Stimulated activated naive CD8-positive, alpha-beta T cell treated with anti-CD3 and anti-CD28 coated beads, Interleukin-15, Interleukin-2, amounts not matched to agents 100 U/mL and 50 U/mL, for 24 hours (primary cell): ENCODE data around the gene TGFB1.

ENCODE experiments used
- ATAC-seq: fragments of 150-1000 bp; cut with Tn5 transposase; one replicate; pipeline ENCODE4 v1.10.0; 2021
- DNase-seq: peaks from one replicate; pipeline ENCODE4 v3.0.0; 2021

Gene TGFB1

GRCh38 chr19:41341669-41342490, 11.8 kb downstream of the TGFB1 start:
- DNase-seq, result no peak
- ATAC-seq, result no peak

DNA sequence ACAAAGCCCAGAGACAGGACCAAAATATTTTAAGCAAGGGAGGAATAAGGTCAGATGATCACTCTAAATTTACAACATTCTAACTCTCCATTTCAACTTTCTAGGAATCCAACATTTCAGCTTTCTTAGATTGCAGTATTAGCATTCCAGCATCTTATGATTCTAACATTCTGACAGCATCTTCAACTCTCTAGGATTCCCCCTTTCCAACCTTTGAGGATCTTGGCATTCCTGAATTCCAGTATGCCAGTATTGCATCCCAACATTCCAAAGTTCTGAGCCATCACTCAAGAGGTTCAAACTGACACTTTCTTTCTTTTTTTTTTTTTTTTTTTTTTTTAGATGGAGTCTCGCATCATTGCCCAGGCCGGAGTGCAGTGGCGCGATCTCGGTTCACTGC, 13.8 kb downstream of the TGFB1 start:
- DNase-seq (no peak), ATAC-seq (no peak)

GRCh38 chr19:41335467-41335866, 18.3 kb downstream of the TGFB1 start:
- ATAC-seq (no peak), DNase-seq (no peak)

DNA sequence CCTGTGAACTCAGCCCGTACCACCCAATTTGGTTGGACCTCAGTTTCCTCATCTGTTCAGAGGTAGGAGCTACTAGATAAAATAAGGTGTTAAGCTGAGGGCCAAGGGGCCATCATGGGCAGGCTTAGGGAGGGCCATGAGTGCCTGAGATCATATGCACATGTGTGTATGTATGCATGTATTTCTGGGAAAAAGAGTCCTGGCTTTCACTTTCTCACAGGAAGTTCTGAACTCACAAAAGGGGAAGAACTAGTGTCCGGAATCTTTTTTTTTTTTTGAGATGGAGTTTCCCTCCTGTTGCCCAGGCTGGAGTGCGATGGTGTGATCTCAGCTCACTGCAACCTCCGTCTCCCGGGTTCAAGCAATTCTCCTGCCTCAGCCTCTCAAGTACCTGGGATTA, 18.9 kb downstream of the TGFB1 start:
- DNase-seq (no peak), ATAC-seq (no peak)

- no peak for ATAC-seq
- DNase-seq, result no peak
These were observed 21.3 kb downstream of the TGFB1 start for GRCh38 chr19:41332468-41332867.

- ATAC-seq (no peak), DNase-seq (no peak)
These were observed 21.7 kb downstream of the TGFB1 start for GRCh38 chr19:41332000-41332399.

DNA sequence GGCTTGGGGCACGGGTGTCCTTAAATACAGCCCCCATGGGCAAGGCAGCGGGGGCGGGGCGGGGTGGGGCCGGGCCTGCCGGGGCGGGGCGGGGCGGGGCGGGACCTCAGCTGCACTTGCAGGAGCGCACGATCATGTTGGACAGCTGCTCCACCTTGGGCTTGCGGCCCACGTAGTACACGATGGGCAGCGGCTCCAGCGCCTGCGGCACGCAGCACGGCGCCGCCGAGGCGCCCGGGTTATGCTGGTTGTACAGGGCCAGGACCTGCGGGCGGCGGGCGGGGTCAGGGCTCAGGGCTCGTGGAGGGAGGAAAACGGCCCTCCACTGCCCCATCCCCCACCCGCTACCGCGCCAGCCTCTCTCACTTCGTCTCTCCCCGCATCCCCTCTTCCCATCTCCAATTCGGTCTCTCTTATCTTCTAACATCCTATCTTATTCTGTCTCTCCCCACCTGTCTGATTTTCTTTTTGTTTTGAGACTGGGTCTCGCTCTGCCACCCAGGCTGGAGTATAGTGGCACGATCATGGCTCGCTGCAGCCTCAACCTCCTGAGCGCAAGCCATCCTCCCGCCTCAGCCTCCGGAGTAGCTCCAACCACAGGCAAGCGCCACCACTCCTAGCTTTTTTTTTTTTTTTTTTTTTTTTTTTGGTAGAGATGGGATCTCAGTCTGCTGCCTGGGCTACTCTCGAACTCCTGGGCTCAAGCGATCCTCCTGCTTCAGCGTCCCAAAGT, 22.6 kb downstream of the TGFB1 start:
- ATAC-seq, result no peak
- no peak for DNase-seq

DNA sequence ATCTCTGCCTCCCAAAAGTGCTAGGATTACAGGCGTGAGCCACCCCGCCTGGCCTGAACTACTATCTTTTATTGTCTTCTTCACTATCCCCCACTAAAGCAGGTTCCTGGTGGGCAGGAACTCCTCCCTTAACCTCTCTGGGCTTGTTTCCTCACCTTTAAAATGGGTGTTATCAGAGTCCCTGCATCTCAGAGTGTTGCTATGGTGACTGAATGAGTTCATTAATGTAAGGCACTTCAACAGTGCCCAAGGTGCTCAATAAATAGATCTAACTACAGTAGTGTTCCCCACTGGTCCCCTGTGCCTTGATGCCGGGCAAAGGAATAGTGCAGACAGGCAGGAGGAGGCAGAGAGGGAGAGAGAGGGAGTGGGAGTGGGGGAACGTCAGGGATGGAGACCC, 23.2 kb downstream of the TGFB1 start:
- ATAC-seq, result no peak

GRCh38 chr19:41328842-41329225, 24.9 kb downstream of the TGFB1 start:
- DNase-seq (no peak), ATAC-seq (no peak)

More for the DNA sequence above, 23.2 kb downstream of the TGFB1 start:
- no peak for DNase-seq

DNA sequence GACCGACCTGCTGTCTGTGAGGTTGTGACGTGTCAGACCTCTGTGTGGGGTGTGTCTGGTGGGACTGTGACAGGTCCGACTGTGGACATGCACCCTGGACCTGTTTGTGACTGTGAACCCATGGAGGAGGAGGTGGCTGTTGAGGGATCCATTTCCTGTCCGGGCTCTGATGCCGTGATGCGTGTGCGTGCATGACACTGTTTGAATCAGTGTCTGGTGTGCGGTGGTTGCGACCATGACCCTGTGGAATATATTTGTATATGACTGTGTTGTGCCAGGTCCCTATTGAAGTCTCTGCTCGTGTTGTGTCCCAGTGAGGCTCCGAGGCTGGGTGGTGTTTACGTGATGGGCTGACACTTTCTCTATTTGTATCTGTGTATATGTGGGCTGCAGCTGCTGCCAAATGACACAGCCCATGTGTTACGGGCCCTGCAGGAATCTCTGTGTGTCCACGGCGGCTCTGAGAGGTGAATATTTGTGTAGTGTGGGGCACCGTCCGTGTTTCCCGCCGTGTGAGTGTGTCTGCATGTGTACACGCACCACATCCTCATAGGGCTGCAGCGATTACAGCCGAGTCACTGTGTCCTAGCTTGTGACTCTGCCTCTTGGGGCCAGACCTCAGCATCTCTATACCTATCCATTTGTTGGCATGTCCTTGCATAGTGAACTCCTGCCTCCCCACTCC, 25.4 kb downstream of the TGFB1 start:
- ATAC-seq, result peak; percentile 64
- peak; percentile 62 for DNase-seq

- peak; percentile 86 for DNase-seq
- peak; percentile 77 for ATAC-seq
These were observed 26.1 kb downstream of the TGFB1 start for GRCh38 chr19:41327576-41328156.

GRCh38 chr19:41327076-41327575, 26.6 kb downstream of the TGFB1 start:
- DNase-seq, result no peak
- no peak for ATAC-seq

GRCh38 chr19:41325947-41326706, 27.6 kb downstream of the TGFB1 start:
- peak; percentile 36 for DNase-seq
- ATAC-seq, result no peak

GRCh38 chr19:41325640-41325946, 28.1 kb downstream of the TGFB1 start:
- DNase-seq (no peak), ATAC-seq (no peak)

DNA sequence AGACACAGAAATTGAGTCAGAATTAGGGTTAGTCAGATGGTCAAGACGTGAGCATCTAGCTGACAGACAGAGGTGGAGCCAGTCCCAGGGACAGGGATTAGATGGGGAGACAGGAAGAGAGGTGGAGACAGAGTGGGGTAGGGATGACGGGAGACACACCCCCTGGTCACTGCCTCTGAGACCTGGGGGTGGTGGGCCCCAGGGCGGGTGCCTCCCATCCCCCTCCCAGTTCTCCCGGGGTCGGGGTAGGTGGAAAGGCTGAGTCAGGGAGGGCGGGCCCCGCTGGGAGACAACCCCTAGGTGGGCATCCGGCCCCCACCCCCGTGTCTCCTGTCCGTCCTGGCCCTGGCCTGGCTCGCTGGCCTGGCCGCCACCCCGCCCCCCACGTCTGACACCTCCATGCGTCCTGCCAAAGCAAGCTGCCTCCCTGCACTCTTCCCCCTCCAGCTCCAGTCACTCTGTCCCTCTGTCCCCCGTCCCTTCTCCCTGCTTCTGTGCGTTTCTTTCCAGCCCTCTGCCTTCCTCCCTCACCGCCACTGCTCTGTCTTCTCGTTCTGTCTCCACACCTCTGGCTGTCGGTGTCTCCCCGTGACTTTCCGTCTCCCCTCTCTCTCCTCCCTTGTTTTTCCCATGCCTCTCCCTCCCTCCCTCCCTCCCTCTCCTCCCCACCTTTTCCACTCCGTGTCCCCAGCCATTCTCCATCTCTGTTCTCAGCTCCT, 28.6 kb downstream of the TGFB1 start:
- ATAC-seq, result no peak
- peak; percentile 36 for DNase-seq

- ATAC-seq, result no peak
- DNase-seq, result no peak
These were observed 29.5 kb downstream of the TGFB1 start for GRCh38 chr19:41324231-41324702.

GRCh38 chr19:41323430-41324125, 30.1 kb downstream of the TGFB1 start:
- ATAC-seq (no peak), DNase-seq (no peak)

DNA sequence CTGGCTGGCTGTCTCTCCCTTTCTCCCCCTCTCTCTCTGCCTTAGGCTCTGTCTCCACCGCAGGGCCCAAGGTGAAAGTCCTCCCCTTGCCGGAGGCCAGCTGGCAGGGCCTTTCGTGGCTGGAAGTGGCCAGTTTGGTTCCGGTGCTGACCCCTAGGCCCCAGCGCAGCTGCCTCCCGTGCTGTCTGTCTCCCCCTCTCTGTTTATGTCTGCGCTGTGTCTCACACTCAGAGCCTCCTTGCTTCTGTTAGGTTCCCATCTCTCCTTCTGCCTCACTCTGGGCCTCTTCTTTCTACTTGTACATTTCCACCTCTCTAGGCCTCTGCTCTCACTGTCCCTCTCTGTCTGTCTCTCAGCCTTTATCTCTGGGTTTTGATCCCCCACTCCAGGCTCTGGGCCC, 30.7 kb downstream of the TGFB1 start:
- DNase-seq (no peak), ATAC-seq (no peak)

DNA sequence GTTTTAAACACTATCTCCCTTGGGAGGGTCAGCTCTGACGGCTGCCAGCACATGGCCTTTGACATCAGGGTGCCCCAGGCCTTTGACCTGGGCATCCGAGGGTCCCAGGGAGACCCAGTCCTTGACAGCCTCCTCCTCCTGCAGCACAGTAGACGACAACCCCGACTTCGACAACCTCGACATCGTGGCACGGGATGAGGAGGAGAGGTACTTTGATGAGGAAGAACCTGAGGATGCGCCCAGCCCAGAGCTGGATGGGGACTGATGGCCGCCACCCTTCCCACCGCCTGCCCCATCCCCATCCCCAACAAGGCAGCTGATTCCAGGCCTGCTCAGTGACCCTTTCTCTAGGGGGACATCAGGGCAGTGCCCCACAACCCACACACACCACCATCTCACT, 31.3 kb downstream of the TGFB1 start:
- DNase-seq (no peak), ATAC-seq (no peak)

DNA sequence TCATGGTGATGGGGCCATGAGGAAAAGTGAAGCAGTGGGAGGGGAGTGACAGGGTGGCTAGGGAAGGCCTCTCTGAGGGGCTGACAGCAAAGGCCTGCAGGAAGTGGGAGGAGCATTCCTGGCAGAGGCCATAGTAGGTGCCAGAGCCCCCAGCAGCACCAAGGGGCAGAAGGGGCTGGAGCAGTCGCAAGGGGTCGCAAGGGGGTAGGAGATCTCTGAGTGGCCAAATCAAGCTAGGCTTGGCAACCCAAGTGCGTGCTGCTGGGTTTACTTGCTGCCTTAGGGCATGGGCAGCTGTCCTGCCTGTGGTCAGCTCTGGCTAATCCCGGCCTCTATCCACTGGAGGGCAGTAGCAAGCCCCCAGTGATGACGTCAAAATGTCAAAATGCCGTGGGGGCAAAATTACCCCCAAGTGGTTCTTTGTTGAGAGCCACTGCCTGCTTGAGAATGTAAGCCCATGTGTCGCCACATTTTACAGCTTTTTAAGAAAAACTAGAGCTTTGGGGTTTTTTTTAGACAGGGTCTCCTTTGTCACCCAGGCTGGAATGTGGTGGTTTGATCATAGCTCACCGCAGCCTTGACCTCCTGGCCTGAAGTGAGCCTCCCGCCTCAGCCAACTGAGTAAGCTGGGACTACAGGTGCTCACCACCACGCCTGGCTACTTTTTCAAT, 32.0 kb downstream of the TGFB1 start:
- DNase-seq (no peak), ATAC-seq (no peak)
